ENCODE data around the gene GRIA1.

The GRIA1 gene

GRCh38 chr5:153490118-153491037, at the start of gene GRIA1:
TSS of gene GRIA1 (plus strand) at chr5:153490670.
- DNase-seq (ENCODE audit: low read depth in 1 of 2, low spot score in 1 of 2) = no peak

GRCh38 chr5:153445875-153446579, 44.4 kb upstream of the GRIA1 start:
- DNase-seq (ENCODE audit: low read depth in 1 of 2, low spot score in 1 of 2) = no peak

- DNase-seq (ENCODE audit: low read depth in 1 of 2, low spot score in 1 of 2) = no peak
These were observed 42.9 kb upstream of the GRIA1 start for GRCh38 chr5:153447534-153447933.

- no peak for DNase-seq (ENCODE audit: low read depth in 1 of 2, low spot score in 1 of 2)
These were observed 34.1 kb upstream of the GRIA1 start for GRCh38 chr5:153456354-153456753.

- DNase-seq (ENCODE audit: low read depth in 1 of 2, low spot score in 1 of 2) = no peak
These were observed 33.5 kb upstream of the GRIA1 start for GRCh38 chr5:153456993-153457392.

- no peak for DNase-seq (ENCODE audit: low read depth in 1 of 2, low spot score in 1 of 2)
These were observed 32.2 kb upstream of the GRIA1 start for GRCh38 chr5:153458268-153458667.

DNA sequence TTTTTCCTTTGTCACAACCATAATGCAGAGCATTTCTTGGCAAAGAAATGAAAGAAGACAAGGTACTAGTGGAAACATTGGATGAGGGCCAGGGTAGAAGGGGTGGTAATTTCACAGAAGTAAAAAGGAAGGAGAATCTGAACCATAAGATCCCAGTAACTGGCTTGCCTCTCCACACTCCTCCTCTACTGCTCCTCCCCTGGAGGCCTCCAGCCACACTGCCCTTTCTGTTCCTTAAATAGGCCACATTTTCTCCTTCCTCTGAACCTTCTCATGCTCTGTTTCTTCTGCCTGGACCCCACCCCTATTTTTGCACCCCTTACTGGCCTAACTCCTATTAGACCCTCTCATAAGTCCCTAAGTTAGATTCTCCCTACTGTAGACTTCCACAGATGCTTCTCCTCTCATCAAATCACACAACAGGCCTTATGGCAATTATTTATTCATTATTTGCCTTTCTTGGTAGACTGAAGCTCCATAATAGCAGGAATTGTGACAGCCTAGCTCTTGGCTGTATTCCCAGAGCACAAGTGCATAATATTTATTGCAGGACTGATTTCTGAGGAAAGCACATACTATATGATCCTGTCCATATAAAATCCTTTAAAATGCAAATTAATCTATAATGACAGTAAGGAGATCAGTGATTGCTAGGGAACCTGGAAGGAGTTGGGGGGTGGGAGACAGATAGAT, 31.3 kb upstream of the GRIA1 start:
- no peak for DNase-seq (ENCODE audit: low read depth in 1 of 2, low spot score in 1 of 2)

GRCh38 chr5:153460421-153460820, 30.0 kb upstream of the GRIA1 start:
- no peak for DNase-seq (ENCODE audit: low read depth in 1 of 2, low spot score in 1 of 2)

- DNase-seq (ENCODE audit: low read depth in 1 of 2, low spot score in 1 of 2) = no peak
These were observed 29.1 kb upstream of the GRIA1 start for GRCh38 chr5:153461341-153461740.

DNA sequence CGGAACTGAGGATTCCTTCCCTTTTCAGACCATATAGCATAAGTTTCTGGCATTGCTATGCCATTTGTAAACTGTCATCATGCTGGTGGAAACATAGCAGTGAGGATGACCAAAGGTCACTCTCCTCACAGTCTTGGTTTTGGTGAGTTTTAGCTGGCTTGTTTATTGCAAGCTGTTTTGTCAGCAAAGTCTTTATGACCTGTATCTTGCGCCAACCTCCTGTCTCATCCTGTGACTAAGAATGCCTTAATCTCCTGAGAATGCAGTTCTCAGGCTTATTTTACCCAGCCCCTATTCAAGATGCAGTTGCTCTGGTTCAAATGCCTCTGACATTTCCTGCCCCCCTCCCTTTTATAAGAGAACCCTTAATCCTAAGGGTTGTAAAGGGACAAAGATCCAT, 26.7 kb upstream of the GRIA1 start:
- no peak for DNase-seq (ENCODE audit: low read depth in 1 of 2, low spot score in 1 of 2)

DNA sequence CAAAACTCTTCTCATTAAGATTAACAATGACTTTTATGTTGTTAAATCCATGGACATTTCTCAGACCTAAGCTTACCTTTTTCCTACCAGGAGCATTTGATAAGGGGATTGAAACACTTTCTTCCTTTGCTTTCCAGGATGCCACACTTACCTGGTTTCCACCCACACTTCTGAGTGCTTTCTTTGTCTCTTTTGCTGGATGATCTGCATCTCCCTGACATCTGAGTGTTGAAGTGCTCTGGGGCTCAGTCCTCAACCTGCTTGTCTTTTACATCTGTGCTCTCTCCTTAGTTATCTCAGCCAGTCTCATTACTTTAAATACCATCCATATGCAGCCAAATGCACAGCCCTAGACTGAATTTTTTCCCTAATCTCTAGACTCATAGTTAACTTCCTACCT, 22.9 kb upstream of the GRIA1 start:
- DNase-seq (ENCODE audit: low read depth in 1 of 2, low spot score in 1 of 2) = no peak

DNA sequence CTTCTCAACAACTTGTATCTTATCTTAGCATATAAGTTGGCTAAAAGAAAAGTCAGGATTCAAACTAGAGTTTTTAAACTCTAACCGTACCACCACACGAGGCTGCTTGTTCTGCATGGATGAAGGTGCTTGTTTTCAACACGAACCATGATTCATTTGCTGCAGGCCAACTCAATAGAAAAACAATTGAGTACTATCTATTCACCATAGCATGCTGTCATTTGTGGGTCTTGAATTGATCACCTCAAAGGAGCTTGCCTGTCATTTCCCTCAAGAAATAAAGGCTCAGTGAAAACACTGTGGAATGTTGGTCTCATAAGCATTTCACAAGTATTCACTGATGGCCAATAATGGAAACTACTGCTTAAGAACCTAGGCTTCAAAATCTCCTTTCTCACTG, 21.0 kb upstream of the GRIA1 start:
- no peak for DNase-seq (ENCODE audit: low read depth in 1 of 2, low spot score in 1 of 2)

DNA sequence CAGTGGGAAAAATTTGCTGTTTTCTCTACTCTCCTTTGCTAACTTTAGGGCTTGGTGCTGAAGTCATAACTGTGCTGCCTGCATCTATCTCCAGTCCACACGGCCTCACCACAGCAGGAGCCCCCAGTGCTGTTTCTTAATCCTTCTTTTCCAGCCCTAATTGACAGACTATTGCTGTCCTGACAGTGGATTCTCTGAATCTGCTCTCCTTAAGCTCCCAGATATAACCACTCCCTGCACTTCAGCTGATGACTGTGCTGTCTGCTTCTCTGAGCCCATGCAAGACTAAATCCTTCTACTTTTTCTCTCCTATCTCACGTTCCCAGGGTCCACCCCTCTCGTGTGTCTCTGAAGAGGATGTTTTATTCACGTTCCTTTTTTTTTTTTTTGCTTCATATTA, 19.7 kb upstream of the GRIA1 start:
- DNase-seq (ENCODE audit: low read depth in 1 of 2, low spot score in 1 of 2) = no peak

DNA sequence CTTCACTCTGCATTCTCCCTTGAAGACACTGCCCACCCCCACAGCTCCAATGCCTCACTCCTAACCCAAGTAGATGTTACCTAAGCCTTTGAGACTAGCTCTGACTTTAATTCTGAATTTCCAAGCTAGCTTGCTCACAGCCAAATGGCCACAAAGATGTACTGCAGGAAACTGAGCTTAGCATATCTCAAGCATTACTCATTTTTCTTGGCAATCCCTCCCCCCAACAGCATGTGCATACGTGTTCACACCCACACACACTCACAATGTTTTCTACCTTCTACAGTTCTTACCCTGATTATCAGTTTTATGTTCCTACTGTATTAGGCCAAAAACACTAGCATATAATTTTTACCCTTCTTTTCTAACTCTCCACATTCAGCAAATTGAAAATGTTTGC, 13.7 kb upstream of the GRIA1 start:
- DNase-seq (ENCODE audit: low read depth in 1 of 2, low spot score in 1 of 2) = no peak

- DNase-seq (ENCODE audit: low read depth in 1 of 2, low spot score in 1 of 2) = no peak
These were observed 10.1 kb upstream of the GRIA1 start for GRCh38 chr5:153480401-153480800.

- no peak for DNase-seq (ENCODE audit: low read depth in 1 of 2, low spot score in 1 of 2)
These were observed 7.0 kb upstream of the GRIA1 start for GRCh38 chr5:153483482-153483881.

DNA sequence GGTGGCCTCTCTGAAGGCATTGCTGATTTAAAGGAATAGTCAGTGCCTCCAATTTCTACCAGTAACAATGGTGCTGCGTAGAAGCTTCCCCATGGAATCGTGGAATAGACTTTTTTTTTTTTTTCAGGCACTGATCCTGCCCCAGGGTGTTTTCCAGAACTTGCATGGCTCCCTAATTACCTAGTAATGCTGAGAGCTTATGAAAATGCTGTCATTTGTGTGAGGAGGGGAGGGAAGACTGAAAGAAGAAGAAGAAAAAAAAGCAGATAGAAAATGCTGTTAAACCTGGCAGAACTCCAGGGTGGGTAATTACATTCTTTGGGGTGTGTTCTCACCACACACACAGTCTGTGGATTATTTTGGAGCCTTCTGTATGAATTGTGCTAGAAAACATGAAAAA, 4.8 kb upstream of the GRIA1 start:
- no peak for DNase-seq (ENCODE audit: low read depth in 1 of 2, low spot score in 1 of 2)

GRCh38 chr5:153486771-153487170, 3.7 kb upstream of the GRIA1 start:
- DNase-seq (ENCODE audit: low read depth in 1 of 2, low spot score in 1 of 2) = no peak

DNA sequence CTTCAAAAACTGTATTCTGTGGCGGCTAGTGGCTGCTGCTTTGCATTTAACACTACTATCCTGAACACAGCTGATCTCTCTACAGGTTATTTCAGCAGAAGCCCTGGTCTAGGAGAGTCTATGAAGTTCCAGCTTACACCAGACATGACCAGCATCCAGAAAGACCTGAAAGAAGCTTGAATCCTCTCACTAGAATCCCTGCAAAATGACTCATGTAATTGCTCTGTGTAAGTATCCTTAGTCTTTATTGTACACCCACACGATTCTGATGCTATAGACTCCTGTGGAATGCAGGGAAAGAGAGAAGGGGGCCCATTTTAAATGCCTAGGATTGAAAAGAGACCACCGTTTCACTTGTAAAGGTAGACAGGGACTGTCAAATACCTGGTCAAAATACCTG, 859 bp upstream of the GRIA1 start:
- no peak for DNase-seq (ENCODE audit: low read depth in 1 of 2, low spot score in 1 of 2)

GRCh38 chr5:153491038-153491744, 721 bp downstream of the GRIA1 start:
- no peak for DNase-seq (ENCODE audit: low read depth in 1 of 2, low spot score in 1 of 2)

- no peak for DNase-seq (ENCODE audit: low read depth in 1 of 2, low spot score in 1 of 2)
These were observed 1.4 kb downstream of the GRIA1 start for GRCh38 chr5:153491856-153492255.

Measured in activated CD4-positive, alpha-beta T cell treated with anti-CD3 and anti-CD28 coated beads, Interleukin-2, amount 50 U/mL, for 24 hours (primary cell).